ENCODE data around the gene SYCP2. TPM values are rescaled to one million over a fixed set of nuclear protein-coding genes. Genes with fewer than 3 reads are reported as not detected.

The SYCP2 gene
- total and polyA plus RNA-seq, 2 donors from 2014 or later = 2.1 to 3.0 TPM

DNA sequence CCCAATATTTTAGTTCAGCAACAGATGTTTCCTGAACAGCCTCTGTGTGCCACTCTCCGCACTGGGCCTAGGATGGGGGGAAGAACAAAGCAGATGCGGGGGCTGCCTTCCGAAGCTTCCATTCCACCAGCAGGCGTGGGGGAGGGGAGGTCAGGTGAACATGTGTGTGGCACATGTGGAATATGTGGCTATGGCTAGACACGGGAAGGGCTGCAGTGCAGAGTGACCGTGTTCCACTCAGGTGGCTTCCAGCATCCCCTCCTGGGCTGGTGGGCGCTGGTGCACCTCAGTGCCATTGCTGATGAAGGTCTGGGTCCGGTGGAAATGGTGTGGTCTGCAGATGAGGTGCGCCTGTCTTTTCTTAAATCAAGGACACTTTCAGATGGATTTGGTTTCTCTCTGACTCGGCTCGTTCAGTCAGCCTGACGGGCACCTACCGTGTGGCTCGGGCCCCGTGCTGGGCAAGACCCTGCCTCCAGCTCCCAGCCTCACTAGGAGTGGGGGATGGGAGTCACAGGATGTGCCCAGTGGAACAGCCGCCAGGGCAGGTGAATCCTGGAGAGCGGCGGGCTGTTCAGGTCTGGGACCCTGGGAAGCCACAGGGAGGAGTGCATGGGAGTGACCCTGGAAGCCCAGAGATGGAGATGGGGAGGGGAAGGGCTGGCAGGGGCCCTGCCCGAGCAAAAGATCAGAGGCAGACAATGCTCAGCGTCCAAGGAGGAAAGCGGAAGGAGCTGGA lies 111.0 kb downstream of the SYCP2 start:
- Histone ChIP-seq H3K4me3 (ENCODE audit: low read length in 3 of 3) (no peak overlapping the region), H3K27me3 (ENCODE audit: control insufficient read depth, insufficient read depth, low read length) (no peaks in the 10 kb centered on the region), H3K27ac (ENCODE audit: low read depth in 2 of 2, low read length in 2 of 2) (no peak overlapping the region), H3K4me1 (ENCODE audit: control insufficient read depth in 2 of 3, insufficient read depth in 2 of 3, low read depth in 1 of 3, low read length in 3 of 3) (no peaks in the 10 kb centered on the region), H3K9ac (ENCODE audit: low read length in 3 of 3) (no peak overlapping the region), H3K36me3 (ENCODE audit: control insufficient read depth in 2 of 3, insufficient read depth in 3 of 3, low read length in 3 of 3) (no peaks in the 10 kb centered on the region), H3K9me3 (ENCODE audit: control insufficient read depth in 2 of 3, insufficient read depth in 1 of 3, low read length in 3 of 3) (no peaks in the 10 kb centered on the region)
- peak in 1 of 5 donors; percentile 51 for DNase-seq
- TF ChIP-seq, protein P1, sequence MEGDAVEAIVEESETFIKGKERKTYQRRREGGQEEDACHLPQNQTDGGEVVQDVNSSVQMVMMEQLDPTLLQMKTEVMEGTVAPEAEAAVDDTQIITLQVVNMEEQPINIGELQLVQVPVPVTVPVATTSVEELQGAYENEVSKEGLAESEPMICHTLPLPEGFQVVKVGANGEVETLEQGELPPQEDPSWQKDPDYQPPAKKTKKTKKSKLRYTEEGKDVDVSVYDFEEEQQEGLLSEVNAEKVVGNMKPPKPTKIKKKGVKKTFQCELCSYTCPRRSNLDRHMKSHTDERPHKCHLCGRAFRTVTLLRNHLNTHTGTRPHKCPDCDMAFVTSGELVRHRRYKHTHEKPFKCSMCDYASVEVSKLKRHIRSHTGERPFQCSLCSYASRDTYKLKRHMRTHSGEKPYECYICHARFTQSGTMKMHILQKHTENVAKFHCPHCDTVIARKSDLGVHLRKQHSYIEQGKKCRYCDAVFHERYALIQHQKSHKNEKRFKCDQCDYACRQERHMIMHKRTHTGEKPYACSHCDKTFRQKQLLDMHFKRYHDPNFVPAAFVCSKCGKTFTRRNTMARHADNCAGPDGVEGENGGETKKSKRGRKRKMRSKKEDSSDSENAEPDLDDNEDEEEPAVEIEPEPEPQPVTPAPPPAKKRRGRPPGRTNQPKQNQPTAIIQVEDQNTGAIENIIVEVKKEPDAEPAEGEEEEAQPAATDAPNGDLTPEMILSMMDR (IDR thresholded peaks at IDR 0.05; ENCODE audit: borderline replicate concordance, extremely low read depth, insufficient read depth) = no peak
- no peak for FAIRE-seq
- intact Hi-C loops (cut with DNase I) = no loop called here

DNA sequence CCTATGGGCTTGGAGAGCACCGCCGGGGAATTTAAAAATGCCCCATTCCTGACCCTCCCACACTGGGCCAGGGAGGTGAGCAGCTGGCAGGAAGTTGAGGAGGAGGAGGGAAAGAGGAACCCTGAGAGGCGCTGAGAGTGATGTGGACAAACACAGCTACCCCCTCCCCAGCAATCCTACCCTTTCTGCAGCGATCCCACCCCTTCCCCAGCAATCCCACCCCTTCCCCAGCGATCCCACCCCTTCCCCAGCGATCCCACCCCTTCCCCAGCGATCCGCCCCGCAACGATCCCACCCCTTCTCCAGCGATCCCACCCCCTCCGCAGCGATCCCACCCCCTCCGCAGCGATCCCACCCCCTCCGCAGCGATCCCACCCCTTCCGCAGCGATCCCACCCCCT lies 111.6 kb downstream of the SYCP2 start:
- H3K36me3 ChIP-seq (ENCODE audit: control insufficient read depth in 2 of 3, insufficient read depth in 3 of 3, low read length in 3 of 3) = no peaks in the 10 kb centered on the region
- H3K4me3 ChIP-seq (ENCODE audit: low read length in 3 of 3) = no peak overlapping the region
- TF ChIP-seq, protein P1 (IDR thresholded peaks at IDR 0.05; ENCODE audit: borderline replicate concordance, extremely low read depth, insufficient read depth) = no peak
- no peaks in the 10 kb centered on the region for H3K9me3 ChIP-seq (ENCODE audit: control insufficient read depth in 2 of 3, insufficient read depth in 1 of 3, low read length in 3 of 3)
- H3K9ac ChIP-seq (ENCODE audit: low read length in 3 of 3) = no peak overlapping the region
- H3K27ac ChIP-seq (ENCODE audit: low read depth in 2 of 2, low read length in 2 of 2) = no peak overlapping the region
- H3K27me3 ChIP-seq (ENCODE audit: control insufficient read depth, insufficient read depth, low read length) = no peaks in the 10 kb centered on the region
- FAIRE-seq = no peak
- DNase-seq = no peak
- intact Hi-C loops (cut with DNase I) = no loop called here
- H3K4me1 ChIP-seq (ENCODE audit: control insufficient read depth in 2 of 3, insufficient read depth in 2 of 3, low read depth in 1 of 3, low read length in 3 of 3) = no peaks in the 10 kb centered on the region

DNA sequence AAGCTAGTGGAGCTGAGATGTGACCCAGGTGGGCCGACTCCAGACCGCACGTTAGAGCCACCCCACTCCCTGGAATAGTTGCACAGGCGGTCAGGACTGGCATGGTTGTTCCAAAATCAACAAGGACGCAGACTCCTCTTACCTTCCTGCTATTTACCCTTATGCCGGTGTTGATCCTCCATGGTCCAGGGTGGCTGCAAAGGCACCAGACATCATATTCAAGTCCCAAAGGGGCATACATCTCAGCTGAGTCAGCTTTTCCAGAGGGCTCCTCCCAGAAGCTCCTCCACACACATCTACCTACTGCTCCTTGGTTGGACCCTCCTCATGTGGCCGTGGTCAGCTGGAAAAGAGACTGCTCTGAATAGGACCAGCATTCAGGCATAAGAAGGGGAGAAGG lies 112.2 kb downstream of the SYCP2 start:
- Histone ChIP-seq H3K4me3 (ENCODE audit: low read length in 3 of 3) (no peak overlapping the region), H3K36me3 (ENCODE audit: control insufficient read depth in 2 of 3, insufficient read depth in 3 of 3, low read length in 3 of 3) (no peaks in the 10 kb centered on the region), H3K9me3 (ENCODE audit: control insufficient read depth in 2 of 3, insufficient read depth in 1 of 3, low read length in 3 of 3) (no peaks in the 10 kb centered on the region), H3K27ac (ENCODE audit: low read depth in 2 of 2, low read length in 2 of 2) (no peak overlapping the region), H3K9ac (ENCODE audit: low read length in 3 of 3) (no peak overlapping the region), H3K4me1 (ENCODE audit: control insufficient read depth in 2 of 3, insufficient read depth in 2 of 3, low read depth in 1 of 3, low read length in 3 of 3) (no peaks in the 10 kb centered on the region), H3K27me3 (ENCODE audit: control insufficient read depth, insufficient read depth, low read length) (no peaks in the 10 kb centered on the region)
- intact Hi-C loops (cut with DNase I) = no loop called here
- FAIRE-seq = no peak
- TF ChIP-seq, protein P1 (IDR thresholded peaks at IDR 0.05; ENCODE audit: borderline replicate concordance, extremely low read depth, insufficient read depth) = no peak
- DNase-seq = no peak
